Activated CD8-positive, alpha-beta memory T cell treated with anti-CD3 and anti-CD28 coated beads, Interleukin-2, amount 10 ng/mL, durations not matched to agents 7 days and 5 days (primary cell): ENCODE data around the gene STIL. TPM values are rescaled to one million over a fixed set of nuclear protein-coding genes. Genes with fewer than 3 reads are reported as not detected.
"Not testable (repeated sequence)": the region's sequence is repeated elsewhere in the genome, so short reads cannot be mapped to it uniquely, and the experiment has no call there.

Experiments
- ATAC-seq: fragments of 150-1000 bp; cut with Tn5 transposase; one replicate; pipeline ENCODE4 v1.10.0; 2021; ENCODE audit warnings: moderate library complexity
- CTCF ChIA-PET: fragments of 350-600 bp; sonication (Branson Sonifier 250); formaldehyde crosslinking; loops from one replicate; lab custom pipeline; 2021; ENCODE audit warnings: antibody characterized with exemption; lab: Charles Lee
- DNase-seq: peaks from one replicate; pipeline ENCODE4 v3.0.0-alpha.2; 2020
- H3K27ac Mint-ChIP-seq: one replicate; pipeline ENCODE4 v1.8.0; 2021; ENCODE audit warnings: mild to moderate bottlenecking, mixed read lengths
- H3K27me3 Mint-ChIP-seq: one replicate; pipeline ENCODE4 v1.8.0; 2021; ENCODE audit warnings: mixed read lengths
- H3K36me3 Mint-ChIP-seq: one replicate; pipeline ENCODE4 v1.8.0; 2021; ENCODE audit warnings: mild to moderate bottlenecking, mixed read lengths
- H3K4me1 Mint-ChIP-seq: one replicate; pipeline ENCODE4 v1.8.0; 2021; ENCODE audit warnings: mixed read lengths
- H3K4me3 Mint-ChIP-seq: one replicate; pipeline ENCODE4 v1.8.0; 2021; ENCODE audit warnings: mild to moderate bottlenecking, moderate library complexity, mixed read lengths
- H3K9me3 Mint-ChIP-seq: one replicate; pipeline ENCODE4 v1.8.0; 2022; ENCODE audit warnings: low read depth, mixed read lengths
- total RNA-seq, 2 experiments: library from RNA; stranded (reverse); gene quantifications; one replicate each; pipeline ENCODE4 v1.2.3, GENCODE V29; 2021

The STIL gene
- total RNA-seq: 10 to 100 TPM; 38.6 to 51.3 TPM

DNA sequence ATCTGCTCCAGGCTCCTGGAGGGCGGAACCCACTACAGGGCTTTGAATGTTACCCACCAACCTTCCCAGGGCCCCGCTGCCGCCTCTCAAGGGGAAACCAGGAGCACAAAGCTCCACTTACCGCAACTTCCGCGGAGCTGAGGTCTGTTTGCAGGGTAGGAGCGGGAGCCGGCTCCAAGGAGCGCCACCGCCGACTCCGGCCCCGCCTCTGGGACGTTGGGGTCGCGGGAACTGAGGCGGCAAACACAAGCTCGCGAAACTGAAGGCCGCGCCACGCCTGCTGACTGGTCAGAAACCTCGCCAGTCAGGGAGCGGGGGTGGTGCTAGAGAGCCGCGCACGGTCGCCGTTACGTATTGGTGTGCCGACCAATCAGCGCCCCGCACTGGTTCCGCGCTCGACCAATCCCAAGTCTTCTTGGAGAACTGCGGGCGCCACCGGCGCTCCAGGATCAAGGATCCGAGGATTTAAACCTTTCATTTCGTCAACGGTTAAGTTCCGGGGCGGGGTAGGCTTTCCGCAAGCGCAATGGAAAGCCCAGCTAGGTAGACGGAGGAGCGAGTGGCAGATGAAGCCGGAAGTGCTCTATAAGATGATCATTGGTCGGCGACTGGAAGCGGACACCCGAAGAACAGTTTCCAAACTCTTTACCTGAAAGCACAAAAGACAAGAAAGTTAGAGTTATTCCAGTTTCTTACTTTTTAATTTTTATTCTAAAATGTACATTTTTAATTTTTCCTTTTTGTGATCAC lies at the start of gene STIL:
TSS of gene STIL (minus strand) at position 233 of the 750 bp plus-strand sequence. CDS start 3,828 bp downstream, outside the sequence.
- Mint-ChIP-seq H3K4me1 (peaks cover 31% of the 10 kb centered on the region), H3K4me3 (peak within 1 kb of the TSS; percentile 95), H3K27me3 (no peaks in the 10 kb centered on the region), H3K36me3 (peaks cover 23% of the 10 kb centered on the region), H3K9me3 (no peaks in the 10 kb centered on the region), H3K27ac (peak within 1 kb of the TSS; percentile 94)
- ATAC-seq (peak; percentile 97), DNase-seq (peak; percentile 99)
- CTCF ChIA-PET: interaction anchor here (0.7 to 1.9 kb wide), 9 partner anchors 10 to 636 kb away, joined by 3 to 11 read pairs (median 3); partner anchors contain the start of genes CMPK1 and FOXD2

DNA sequence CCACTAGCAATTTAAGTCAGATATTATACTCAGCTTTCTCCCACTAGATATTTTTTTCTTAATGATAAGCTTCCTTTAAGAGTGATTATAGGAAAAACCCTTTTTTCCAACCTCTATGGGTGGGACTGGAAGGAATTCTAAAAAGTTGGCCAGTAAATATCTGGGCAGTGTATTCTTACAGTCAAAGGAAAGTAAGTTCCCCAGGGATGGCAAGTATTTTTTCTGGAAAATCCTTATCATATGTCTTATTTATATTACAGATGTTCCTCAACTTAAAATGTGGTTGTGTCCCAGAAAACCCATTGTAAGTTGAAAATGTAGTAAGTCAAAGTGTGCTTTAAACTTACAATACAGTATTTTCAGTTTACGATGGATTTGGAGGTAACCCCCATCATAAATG lies 48.9 kb upstream of the STIL start:
- H3K36me3 Mint-ChIP-seq: peaks cover under 1% of the 10 kb centered on the region
- no peak for ATAC-seq

DNA sequence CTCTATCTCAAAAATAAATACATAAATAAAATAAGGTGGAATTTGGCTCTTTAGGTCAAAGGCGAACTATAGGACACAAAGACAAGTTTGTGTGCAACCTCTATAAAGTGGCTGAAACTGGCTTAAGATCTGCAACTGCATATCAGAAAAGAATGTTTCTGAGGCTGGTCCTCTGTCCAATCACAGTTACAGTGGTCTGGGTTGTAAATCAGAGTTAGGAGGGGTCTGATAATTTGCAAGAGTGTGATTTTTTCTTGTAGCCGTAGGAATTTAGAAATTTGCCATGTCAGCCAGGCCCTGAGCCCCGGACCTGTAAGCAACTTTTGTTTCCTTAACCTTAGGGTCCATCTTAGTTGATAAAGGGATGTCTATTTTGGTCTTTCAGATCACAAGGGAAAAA lies 47.4 kb upstream of the STIL start:
- DNase-seq (no peak), ATAC-seq (no peak)
- Mint-ChIP-seq H3K9me3 (no peaks in the 10 kb centered on the region), H3K27me3 (no peaks in the 10 kb centered on the region), H3K4me3 (no peak overlapping the region), H3K4me1 (no peaks in the 10 kb centered on the region), H3K36me3 (peaks cover 2% of the 10 kb centered on the region), H3K27ac (no peak overlapping the region)
- CTCF ChIA-PET: no interaction called here

More for the DNA sequence above, 48.9 kb upstream of the STIL start:
- no peaks in the 10 kb centered on the region for H3K4me1 Mint-ChIP-seq
- H3K4me3 Mint-ChIP-seq: no peak overlapping the region
- no peaks in the 10 kb centered on the region for H3K9me3 Mint-ChIP-seq
- CTCF ChIA-PET: no interaction called here
- H3K27ac Mint-ChIP-seq: no peak overlapping the region
- H3K27me3 Mint-ChIP-seq: no peaks in the 10 kb centered on the region
- no peak for DNase-seq

DNA sequence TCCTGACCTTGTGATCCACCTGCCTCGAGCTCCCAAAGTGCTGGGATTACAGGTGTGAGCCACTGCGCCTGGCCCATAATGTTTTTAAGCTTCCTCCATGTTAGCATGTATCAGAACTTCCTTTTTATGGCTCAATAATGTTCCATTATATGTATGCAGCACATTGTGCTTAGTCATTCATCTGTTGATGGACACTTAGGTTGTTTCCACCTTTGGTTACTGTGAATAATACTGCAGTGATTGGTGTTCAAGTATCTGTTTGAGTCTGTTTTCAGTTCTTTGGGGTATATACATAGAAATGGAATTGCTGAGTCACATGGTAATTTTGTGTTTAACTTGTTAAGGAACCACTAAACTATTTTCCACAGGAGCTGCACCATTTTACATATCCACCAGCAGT lies 37.4 kb upstream of the STIL start:
- H3K27me3 Mint-ChIP-seq: no peaks in the 10 kb centered on the region
- peaks cover 19% of the 10 kb centered on the region for H3K36me3 Mint-ChIP-seq
- H3K27ac Mint-ChIP-seq: peak overlapping the region; percentile 5
- ATAC-seq: peak; percentile 80
- peaks cover 9% of the 10 kb centered on the region for H3K4me1 Mint-ChIP-seq
- CTCF ChIA-PET: no interaction called here
- no peak for DNase-seq
- no peaks in the 10 kb centered on the region for H3K9me3 Mint-ChIP-seq
- H3K4me3 Mint-ChIP-seq: no peak overlapping the region

DNA sequence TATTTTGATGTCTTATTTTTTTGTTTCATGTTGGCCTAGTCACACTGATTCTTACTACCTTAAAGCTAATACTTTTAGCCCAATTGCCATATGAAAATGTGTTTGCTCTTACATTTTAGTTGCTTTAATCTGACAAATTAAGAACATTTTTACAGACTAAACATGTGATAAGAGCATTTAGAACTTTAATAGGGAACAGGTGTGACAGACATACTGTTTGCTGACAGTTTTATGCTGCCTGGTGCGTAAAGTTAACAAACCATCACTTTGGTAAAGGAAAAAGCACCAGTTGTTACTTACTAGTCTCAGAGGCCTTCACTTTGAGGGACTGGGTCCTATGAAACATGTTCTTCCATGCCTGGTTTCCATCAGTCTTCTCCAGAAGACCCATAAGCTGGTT lies 34.3 kb upstream of the STIL start:
- ATAC-seq (no peak), DNase-seq (no peak)
- Mint-ChIP-seq H3K4me3 (no peak overlapping the region), H3K36me3 (peaks cover 23% of the 10 kb centered on the region), H3K27ac (no peak overlapping the region), H3K4me1 (peaks cover 9% of the 10 kb centered on the region), H3K9me3 (no peaks in the 10 kb centered on the region), H3K27me3 (no peaks in the 10 kb centered on the region)
- CTCF ChIA-PET: no interaction called here

DNA sequence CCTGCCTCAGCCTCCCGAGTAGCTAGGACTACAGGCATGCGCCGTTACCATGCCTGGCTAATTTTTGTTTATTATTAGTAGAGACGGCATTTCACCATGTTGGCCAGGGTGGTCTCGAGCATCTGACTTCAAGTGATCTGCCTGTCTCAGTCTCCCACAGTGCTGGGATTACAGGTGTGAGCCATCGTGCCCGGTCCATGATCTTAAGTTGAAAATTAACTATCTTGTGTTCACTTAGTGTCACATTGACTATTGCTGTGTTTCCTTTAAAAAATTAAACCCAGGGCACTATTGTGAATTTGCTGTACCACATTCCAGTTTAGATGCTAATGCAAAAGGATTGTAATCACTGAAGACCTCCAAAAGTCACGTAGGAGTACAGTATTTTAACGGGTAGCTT lies 33.8 kb upstream of the STIL start:
- H3K27me3 Mint-ChIP-seq: no peaks in the 10 kb centered on the region
- peaks cover 23% of the 10 kb centered on the region for H3K36me3 Mint-ChIP-seq
- peaks cover 8% of the 10 kb centered on the region for H3K4me1 Mint-ChIP-seq
- CTCF ChIA-PET: no interaction called here
- no peak overlapping the region for H3K27ac Mint-ChIP-seq
- no peak overlapping the region for H3K4me3 Mint-ChIP-seq
- no peaks in the 10 kb centered on the region for H3K9me3 Mint-ChIP-seq
- DNase-seq (no peak), ATAC-seq (no peak)

DNA sequence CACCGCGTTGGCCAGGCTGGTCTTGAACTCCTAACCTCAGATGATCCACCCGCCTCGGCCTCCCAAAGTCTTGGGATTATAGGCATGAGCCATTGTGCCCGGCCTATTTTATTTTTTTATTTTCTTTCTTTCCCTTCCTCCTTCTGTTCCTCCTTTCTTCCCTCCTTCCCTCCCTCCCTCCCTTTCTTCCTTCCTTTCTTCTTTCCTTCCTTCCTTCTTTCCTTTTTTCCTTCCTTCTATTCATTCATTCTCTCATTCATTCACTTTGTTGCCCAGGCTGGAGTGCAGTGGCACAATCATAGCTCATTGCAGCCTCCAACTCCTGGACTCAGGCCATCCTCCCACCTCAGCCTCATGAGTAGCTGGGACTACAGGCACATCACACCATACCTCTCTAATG lies 33.0 kb upstream of the STIL start:
- H3K27ac Mint-ChIP-seq, H3K9me3 Mint-ChIP-seq, H3K4me3 Mint-ChIP-seq, DNase-seq, ATAC-seq, H3K4me1 Mint-ChIP-seq, CTCF ChIA-PET, H3K27me3 Mint-ChIP-seq: not testable (repeated sequence)
- H3K36me3 Mint-ChIP-seq: peaks cover 23% of the 10 kb centered on the region

DNA sequence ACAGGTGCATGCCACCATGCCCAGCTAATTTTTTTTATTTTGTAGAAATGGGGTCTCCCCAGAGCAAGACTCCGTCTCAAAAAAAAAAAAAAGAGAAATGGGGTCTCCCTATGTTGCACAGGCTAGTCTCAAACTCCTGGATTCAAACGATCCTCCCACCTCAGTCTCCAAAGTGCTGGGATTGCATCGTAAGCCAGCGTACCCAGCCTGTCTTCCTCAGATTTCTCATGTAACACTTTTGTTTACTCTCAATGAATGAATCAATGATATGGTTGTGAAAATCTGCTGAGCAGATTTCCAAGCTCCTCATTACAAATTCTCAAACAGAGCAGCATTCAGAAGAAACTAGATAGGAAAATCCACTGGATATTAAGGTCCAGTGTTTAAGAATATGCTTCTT lies 26.3 kb upstream of the STIL start:
- Mint-ChIP-seq H3K36me3 (peaks cover 13% of the 10 kb centered on the region), H3K27me3 (no peaks in the 10 kb centered on the region), H3K9me3 (no peaks in the 10 kb centered on the region), H3K27ac (no peak overlapping the region), H3K4me3 (no peak overlapping the region), H3K4me1 (peaks cover 16% of the 10 kb centered on the region)
- ATAC-seq: no peak
- CTCF ChIA-PET: interaction anchor here (0.7 to 1.7 kb wide), 3 partner anchors 24 to 378 kb away, joined by 3 to 4 read pairs (median 4); no protein-coding TSS in a partner anchor
- no peak for DNase-seq

DNA sequence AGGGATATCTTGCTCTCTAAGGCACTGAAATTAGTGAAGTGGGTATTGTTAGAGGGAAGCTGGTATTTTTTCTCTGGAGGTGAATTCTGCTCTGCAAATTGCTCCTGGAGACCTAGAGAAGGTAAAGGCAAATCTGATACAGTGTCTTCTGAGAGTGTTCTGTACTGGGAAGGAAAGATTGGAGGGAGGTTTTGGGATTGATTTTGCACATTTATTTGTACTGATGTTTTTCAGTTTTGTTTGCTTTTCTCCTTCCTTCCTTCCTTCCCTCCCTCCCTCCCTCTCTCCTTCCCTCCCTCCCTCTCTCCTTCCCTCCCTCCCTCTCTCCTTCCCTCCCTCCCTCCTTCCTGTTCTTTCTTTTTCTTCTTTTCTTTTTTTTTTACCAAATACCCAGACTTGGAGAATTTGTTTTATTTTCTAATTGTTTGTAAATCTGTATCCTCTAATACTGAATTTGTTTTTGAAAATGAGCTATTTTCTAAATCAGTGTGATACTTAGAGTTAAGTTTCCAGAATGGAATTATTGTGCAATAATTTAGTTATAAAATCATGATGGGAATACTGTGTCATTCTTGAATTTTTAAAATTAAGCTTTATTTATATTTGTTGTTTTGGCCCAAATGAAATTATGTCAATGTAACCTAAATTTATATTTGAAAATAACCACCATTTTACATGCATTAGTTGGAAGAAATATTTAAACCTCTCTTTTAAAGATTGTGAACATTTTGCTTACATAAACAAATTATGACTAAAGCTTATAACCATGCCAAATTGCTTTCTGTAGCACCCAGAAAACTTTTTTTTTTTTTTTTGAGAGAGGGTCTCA lies 24.5 kb upstream of the STIL start:
- no peak overlapping the region for H3K4me3 Mint-ChIP-seq

DNA sequence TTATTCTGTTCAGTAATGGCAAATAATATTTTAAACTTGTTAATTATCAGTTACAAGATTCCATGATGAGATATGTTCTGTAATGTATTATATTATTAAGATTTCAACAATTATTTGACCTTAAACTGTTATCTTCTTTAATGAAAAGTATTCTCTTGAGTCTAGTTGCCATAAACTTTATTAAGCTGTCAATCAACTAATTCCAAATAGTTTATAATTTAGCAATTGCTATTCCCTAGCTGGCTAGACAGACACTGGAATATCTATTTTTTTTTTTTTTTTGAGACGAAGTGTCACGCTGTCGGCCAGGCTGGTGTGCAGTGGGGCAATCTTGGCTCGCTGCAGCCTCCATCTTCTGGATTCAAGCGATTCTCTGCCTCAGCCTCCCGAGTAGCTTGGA lies 23.4 kb upstream of the STIL start:
- CTCF ChIA-PET: interaction anchor here (1.4 to 1.5 kb wide), 2 partner anchors 75 to 100 kb away, joined by 3 to 4 read pairs; partner anchors contain the start of gene FOXD2
- no peak overlapping the region for H3K27ac Mint-ChIP-seq
- no peak overlapping the region for H3K4me3 Mint-ChIP-seq
- H3K4me1 Mint-ChIP-seq: peaks cover 22% of the 10 kb centered on the region
- peaks cover 8% of the 10 kb centered on the region for H3K36me3 Mint-ChIP-seq
- DNase-seq (no peak), ATAC-seq (no peak)
- no peaks in the 10 kb centered on the region for H3K9me3 Mint-ChIP-seq
- H3K27me3 Mint-ChIP-seq: no peaks in the 10 kb centered on the region

More for the DNA sequence above, 24.5 kb upstream of the STIL start:
- Mint-ChIP-seq H3K4me1 (peaks cover 22% of the 10 kb centered on the region), H3K36me3 (peaks cover 10% of the 10 kb centered on the region), H3K27ac (peak overlapping the region; percentile 64), H3K27me3 (no peaks in the 10 kb centered on the region), H3K9me3 (no peaks in the 10 kb centered on the region)
- DNase-seq (no peak), ATAC-seq (no peak)
- CTCF ChIA-PET: interaction anchor here (0.7 to 1.7 kb wide), 5 partner anchors 22 to 388 kb away, joined by 3 to 4 read pairs (median 3); partner anchors contain the start of gene FOXD2

DNA sequence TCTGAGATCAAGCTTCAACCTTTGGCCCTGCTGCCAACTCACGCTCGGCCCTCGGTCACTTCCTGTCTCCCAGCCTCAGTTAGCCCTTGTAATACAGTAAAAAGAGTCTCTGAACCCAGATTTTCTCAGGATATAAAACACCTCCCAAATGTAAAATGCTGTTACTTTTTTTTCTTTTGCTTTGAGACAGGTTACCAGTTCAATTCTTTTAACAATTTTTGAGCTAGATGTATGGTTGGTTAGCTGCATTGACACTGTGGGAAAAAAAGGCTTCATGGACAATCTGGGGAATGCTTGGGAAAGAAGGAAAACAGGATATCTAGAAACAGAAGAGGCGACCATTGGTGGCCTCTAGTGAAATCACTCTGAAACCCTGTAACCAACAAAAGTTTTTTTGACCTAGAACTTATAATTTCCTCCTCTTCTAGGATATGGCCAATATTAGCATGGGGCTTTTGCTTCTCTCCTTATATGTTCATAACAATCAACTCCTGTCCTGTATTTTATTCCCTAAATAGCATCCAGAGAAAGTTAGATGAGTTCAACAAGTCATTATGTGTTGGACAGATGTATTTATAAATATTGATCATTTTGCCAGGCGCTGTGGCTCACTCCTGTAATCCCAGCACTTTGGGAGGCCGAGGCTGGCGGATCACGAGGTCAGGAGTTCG lies 21.0 kb upstream of the STIL start:
- CTCF ChIA-PET: interaction anchor here (0.8 to 1.6 kb wide), 6 partner anchors 11 to 154 kb away, joined by 3 to 5 read pairs (median 4); partner anchors contain the start of genes FOXD2 and STIL
- Mint-ChIP-seq H3K4me3 (no peak overlapping the region), H3K9me3 (no peaks in the 10 kb centered on the region), H3K27me3 (no peaks in the 10 kb centered on the region), H3K4me1 (peaks cover 20% of the 10 kb centered on the region), H3K27ac (peak overlapping the region; percentile 95), H3K36me3 (peaks cover 4% of the 10 kb centered on the region)
- DNase-seq: no peak
- ATAC-seq: no peak

DNA sequence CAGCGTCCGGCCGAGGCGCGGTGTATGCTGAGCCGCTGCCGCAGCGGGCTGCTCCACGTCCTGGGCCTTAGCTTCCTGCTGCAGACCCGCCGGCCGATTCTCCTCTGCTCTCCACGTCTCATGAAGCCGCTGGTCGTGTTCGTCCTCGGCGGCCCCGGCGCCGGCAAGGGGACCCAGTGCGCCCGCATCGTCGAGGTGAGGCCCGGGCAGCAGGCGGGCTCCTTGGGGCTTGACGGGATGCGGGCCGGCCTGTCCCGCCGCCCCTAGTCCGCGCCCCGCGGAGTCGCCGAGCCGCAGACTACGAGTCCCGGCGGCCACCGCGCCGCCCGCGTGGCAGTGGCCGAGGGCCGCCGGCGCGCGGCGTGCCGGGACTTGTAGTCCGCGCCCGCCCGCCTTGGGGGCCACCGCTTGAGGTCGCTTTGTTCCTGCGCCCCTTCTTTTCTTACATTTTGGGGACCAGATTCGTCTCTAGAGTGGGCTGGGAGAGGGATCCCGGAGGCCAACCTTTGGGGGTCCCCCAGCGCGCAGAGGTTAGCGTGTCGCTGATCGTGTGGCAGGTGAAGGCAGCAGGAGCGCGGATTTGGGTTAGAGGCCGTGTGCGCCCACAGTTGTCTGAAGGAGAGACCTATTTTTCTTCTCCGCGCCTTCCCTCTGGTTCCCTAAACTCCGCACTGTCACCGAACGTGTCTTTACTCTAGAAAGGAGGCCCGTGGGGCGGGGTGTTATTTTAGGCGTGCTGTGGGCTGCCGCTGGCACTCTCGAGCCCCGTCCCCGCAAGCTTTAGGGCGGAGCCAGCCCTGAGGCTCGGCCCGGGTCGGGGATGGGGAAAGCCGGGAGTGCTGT lies 20.2 kb upstream of the STIL start:
- peak; percentile 91 for ATAC-seq
- H3K4me1 Mint-ChIP-seq: peaks cover 17% of the 10 kb centered on the region

More for the DNA sequence above, 20.2 kb upstream of the STIL start:
- H3K27ac Mint-ChIP-seq: peak overlapping the region; percentile 95
- no peaks in the 10 kb centered on the region for H3K27me3 Mint-ChIP-seq
- H3K36me3 Mint-ChIP-seq: peaks cover under 1% of the 10 kb centered on the region
- H3K9me3 Mint-ChIP-seq: no peaks in the 10 kb centered on the region
- H3K4me3 Mint-ChIP-seq: no peak overlapping the region
- CTCF ChIA-PET: interaction anchor here (0.8 to 1.6 kb wide), 12 partner anchors 10 to 153 kb away, joined by 3 to 8 read pairs (median 4); partner anchors contain the start of genes FOXD2 and STIL
- DNase-seq: peak; percentile 82
